Measurements from ENCODE around the gene AQP9. TPM values are rescaled to one million over a fixed set of nuclear protein-coding genes. Genes with fewer than 3 reads are reported as not detected.

Gene AQP9
- total and polyA plus RNA-seq, 8 donors = 0.05 to 2.5 (median 0.29) TPM

- Histone ChIP-seq H3K4me1 (no peaks in the 10 kb centered on the region), H3K4me3 (no peak overlapping the region), H3K36me3 (no peaks in the 10 kb centered on the region), H3K9me3 (no peaks in the 10 kb centered on the region), H3K27me3 (no peaks in the 10 kb centered on the region), H3K27ac (no peak overlapping the region)
- DNase-seq (no peak), FAIRE-seq (no peak), ATAC-seq (no peak)
- WGBS, 2 donors = 89 to 94% methylated on average over 1 of the region's 1 CpG
- intact Hi-C loops (cut with DNase I) = no loop called here
- TF ChIP-seq, protein P1, sequence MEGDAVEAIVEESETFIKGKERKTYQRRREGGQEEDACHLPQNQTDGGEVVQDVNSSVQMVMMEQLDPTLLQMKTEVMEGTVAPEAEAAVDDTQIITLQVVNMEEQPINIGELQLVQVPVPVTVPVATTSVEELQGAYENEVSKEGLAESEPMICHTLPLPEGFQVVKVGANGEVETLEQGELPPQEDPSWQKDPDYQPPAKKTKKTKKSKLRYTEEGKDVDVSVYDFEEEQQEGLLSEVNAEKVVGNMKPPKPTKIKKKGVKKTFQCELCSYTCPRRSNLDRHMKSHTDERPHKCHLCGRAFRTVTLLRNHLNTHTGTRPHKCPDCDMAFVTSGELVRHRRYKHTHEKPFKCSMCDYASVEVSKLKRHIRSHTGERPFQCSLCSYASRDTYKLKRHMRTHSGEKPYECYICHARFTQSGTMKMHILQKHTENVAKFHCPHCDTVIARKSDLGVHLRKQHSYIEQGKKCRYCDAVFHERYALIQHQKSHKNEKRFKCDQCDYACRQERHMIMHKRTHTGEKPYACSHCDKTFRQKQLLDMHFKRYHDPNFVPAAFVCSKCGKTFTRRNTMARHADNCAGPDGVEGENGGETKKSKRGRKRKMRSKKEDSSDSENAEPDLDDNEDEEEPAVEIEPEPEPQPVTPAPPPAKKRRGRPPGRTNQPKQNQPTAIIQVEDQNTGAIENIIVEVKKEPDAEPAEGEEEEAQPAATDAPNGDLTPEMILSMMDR (IDR thresholded peaks at IDR 0.05) = no peak
Observed at GRCh38 chr15:58164926-58165325, 26.7 kb downstream of the AQP9 start.

DNA sequence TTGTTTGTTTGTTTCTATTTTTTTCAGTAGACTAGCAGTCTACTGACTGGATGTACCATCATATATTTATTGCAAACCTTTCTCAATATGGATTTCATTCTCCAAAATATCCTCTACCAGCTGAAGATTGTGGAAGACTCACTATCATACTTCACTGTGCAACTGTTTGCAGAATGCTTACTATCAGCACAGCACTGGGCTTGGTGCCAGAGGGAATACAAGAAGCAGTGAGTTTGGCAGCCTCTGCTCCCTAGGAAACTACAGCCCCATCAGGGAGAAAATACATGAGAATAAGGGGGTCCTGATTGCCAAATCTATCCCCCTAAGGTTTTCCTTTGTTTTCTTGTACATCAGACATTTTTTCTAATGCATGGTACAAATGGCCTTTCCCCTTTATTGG, 27.5 kb downstream of the AQP9 start:
- intact Hi-C loops (cut with DNase I) = no loop called here
- ATAC-seq = peak in 2 of 4 donors; percentile 37 to 43
- Histone ChIP-seq H3K36me3 (no peaks in the 10 kb centered on the region), H3K4me3 (no peak overlapping the region), H3K27ac (no peak overlapping the region), H3K4me1 (no peaks in the 10 kb centered on the region), H3K9me3 (no peaks in the 10 kb centered on the region), H3K27me3 (no peaks in the 10 kb centered on the region)
- TF ChIP-seq, protein P1 (IDR thresholded peaks at IDR 0.05) = no peak
- peak in 5 of 6 donors; percentile 19 to 61 (median 41) for DNase-seq
- FAIRE-seq = no peak

DNA sequence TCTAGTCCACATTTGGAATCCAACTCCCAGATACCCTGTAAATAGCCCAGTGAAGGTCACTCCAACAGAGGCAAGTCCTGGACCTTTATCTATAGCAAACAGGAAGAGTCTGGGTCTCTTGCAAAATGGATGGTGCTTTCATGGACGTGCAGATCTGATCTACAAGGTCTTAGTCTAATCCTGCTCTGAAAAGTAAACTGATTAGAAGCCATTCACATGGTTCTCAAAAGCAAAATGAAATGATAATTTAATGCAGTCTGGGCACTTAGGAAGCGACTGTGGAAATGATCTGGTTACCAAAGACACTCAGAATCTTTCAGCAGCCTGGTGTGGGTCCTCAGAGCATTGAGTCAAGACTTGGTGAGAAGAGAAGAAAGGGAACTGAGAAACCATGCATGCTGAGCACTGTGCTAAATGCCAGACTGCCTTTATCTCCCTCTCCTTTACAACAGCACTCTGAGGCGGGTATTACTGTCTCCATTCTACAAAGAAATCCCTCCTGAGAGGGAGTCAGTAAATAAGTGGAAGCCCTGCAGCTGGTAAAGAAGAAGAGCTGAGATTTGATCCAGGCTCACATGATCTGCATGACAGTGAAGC, 29.0 kb downstream of the AQP9 start:
- Histone ChIP-seq H3K27me3 (no peaks in the 10 kb centered on the region), H3K9me3 (no peaks in the 10 kb centered on the region), H3K4me1 (no peaks in the 10 kb centered on the region), H3K36me3 (no peaks in the 10 kb centered on the region), H3K4me3 (no peak overlapping the region), H3K27ac (no peak overlapping the region)
- intact Hi-C loops (cut with DNase I) = no loop called here
- ATAC-seq = no peak
- WGBS, 2 donors = 51 to 58% methylated on average over 3 of the region's 3 CpGs
- TF ChIP-seq, protein P1 (IDR thresholded peaks at IDR 0.05) = no peak
- DNase-seq = no peak
- FAIRE-seq = no peak

DNA sequence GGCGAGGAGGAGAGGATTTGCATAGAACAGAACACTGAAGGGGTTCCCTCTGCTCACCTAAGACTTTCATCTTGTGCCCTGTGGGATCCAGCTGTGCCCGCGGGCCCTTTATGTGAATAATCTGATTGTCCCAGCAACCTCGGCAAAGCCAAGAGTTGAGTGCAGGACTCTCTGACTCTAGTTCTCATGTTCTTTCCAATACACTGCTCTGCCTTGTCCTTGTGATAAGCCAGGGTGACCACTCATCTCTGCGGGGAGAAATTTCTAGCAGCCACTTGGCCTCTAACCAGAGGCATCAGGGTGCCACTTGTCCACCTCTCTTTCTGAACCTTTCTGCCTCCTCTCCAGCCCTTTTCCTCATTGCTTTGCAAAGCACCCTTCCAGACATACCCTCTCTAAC, 31.8 kb downstream of the AQP9 start:
- TF ChIP-seq, protein P1 (IDR thresholded peaks at IDR 0.05) = no peak
- Histone ChIP-seq H3K27me3 (no peaks in the 10 kb centered on the region), H3K9me3 (no peaks in the 10 kb centered on the region), H3K4me1 (no peaks in the 10 kb centered on the region), H3K4me3 (no peak overlapping the region), H3K36me3 (no peaks in the 10 kb centered on the region), H3K27ac (no peak overlapping the region)
- no peak for FAIRE-seq
- no peak for DNase-seq
- WGBS, 2 donors = 81 to 89% methylated on average over 5 of the region's 5 CpGs
- ATAC-seq = no peak
- intact Hi-C loops (cut with DNase I) = no loop called here

DNA sequence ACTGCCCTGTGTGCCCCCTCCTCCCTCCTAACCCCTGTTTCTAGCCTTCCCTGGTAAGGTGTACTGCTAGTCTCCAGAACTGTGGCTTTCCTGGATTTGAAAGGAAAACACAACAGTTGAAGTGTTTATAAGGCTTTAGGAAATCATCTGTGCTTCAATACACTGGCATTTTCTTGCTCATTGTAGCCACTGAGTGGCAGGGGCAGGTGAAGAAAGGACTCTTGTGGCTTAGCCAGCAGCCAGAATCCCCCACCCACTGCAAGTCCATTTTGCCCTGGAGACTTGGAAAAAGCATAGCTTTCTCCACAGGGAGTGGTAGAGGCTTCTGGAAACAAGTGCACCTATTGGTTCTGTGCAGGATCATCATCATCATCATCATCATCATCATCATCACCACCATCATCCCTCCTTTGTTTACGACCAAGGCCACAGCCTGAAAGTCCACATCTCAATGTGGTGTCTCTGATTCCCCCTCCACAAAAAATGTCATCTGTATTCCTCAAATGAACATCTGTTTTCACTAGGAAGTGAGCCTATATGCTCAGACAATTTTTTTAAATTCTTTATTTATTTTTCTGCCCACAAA, 33.4 kb downstream of the AQP9 start:
- DNase-seq (no peak), FAIRE-seq (no peak), ATAC-seq (no peak)
- H3K27me3 ChIP-seq = no peaks in the 10 kb centered on the region
- intact Hi-C loops (cut with DNase I) = no loop called here
- no peaks in the 10 kb centered on the region for H3K9me3 ChIP-seq
- WGBS, 2 donors = 39 to 65% methylated on average over 1 of the region's 1 CpG
- no peak overlapping the region for H3K27ac ChIP-seq
- no peak overlapping the region for H3K4me3 ChIP-seq
- no peaks in the 10 kb centered on the region for H3K4me1 ChIP-seq
- TF ChIP-seq, protein P1 (IDR thresholded peaks at IDR 0.05) = no peak
- no peaks in the 10 kb centered on the region for H3K36me3 ChIP-seq

Data from pancreas (tissue), 10 donors.